Skeletal muscle tissue (tissue), 4 donors: ENCODE results near the gene GASK1A. TPM values are rescaled to one million over a fixed set of nuclear protein-coding genes. Genes with fewer than 3 reads are reported as not detected.

Source experiments
- H3K27ac ChIP-seq: one replicate; pipeline ENCODE4 v1.7.0; 2013; ENCODE audit warnings: mild to moderate bottlenecking, low read depth, low read length, inconsistent platforms
- H3K27me3 ChIP-seq, 3 donors: one replicate each; pipeline ENCODE4 v1.7.0; 2013; ENCODE audit warnings: low read length in 3 of 3; ENCODE audit not compliant: control insufficient read depth in 3 of 3, insufficient read depth in 3 of 3
- H3K36me3 ChIP-seq, 3 donors: one replicate each; pipeline ENCODE4 v1.7.0; 2013; ENCODE audit warnings: low read length in 3 of 3; ENCODE audit not compliant: control insufficient read depth in 3 of 3, insufficient read depth in 3 of 3
- H3K4me1 ChIP-seq, 3 donors: one replicate each; pipeline ENCODE4 v1.7.0; 2013; ENCODE audit warnings: low read length in 3 of 3, mild to moderate bottlenecking in 3 of 3; ENCODE audit not compliant: control insufficient read depth in 3 of 3, insufficient read depth in 3 of 3
- H3K4me3 ChIP-seq, 3 donors: one replicate each; pipeline ENCODE4 v1.7.0; 2013; ENCODE audit warnings: low read length in 3 of 3
- H3K9ac ChIP-seq, 3 donors: one replicate each; pipeline ENCODE4 v1.7.0; 2013; ENCODE audit warnings: low read length in 3 of 3, mild to moderate bottlenecking in 3 of 3, moderate library complexity in 2 of 3, low read depth in 1 of 3
- H3K9me3 ChIP-seq, 3 donors: one replicate each; pipeline ENCODE4 v1.7.0; 2013; ENCODE audit warnings: low read length in 3 of 3; ENCODE audit not compliant: control insufficient read depth in 3 of 3
- total RNA-seq: library from RNA; depleted of rRNA; stranded (reverse); fragments of >200 nt; gene quantifications from one replicate; pipeline ENCODE4 v1.2.3, GENCODE V29; 2014
- donor health status: Osteomylitis.

Gene GASK1A
- total RNA-seq, 1 donor from 2014 or later, result 12.0 TPM

GRCh38 chr3:43023746-43024145 lies 44.6 kb downstream of the GASK1A start:
- no peaks in the 10 kb centered on the region for H3K4me1 ChIP-seq
- no peak overlapping the region for H3K4me3 ChIP-seq
- H3K27ac ChIP-seq, result no peak overlapping the region
- H3K9me3 ChIP-seq, result no peaks in the 10 kb centered on the region
- H3K27me3 ChIP-seq, result no peaks in the 10 kb centered on the region
- H3K36me3 ChIP-seq, result no peaks in the 10 kb centered on the region
- no peak overlapping the region for H3K9ac ChIP-seq

GRCh38 chr3:43024181-43024885 lies 45.2 kb downstream of the GASK1A start:
- Histone ChIP-seq H3K9me3 (no peaks in the 10 kb centered on the region), H3K4me1 (no peaks in the 10 kb centered on the region), H3K4me3 (no peak overlapping the region), H3K9ac (no peak overlapping the region), H3K36me3 (no peaks in the 10 kb centered on the region), H3K27ac (no peak overlapping the region), H3K27me3 (no peaks in the 10 kb centered on the region)

GRCh38 chr3:43025423-43025822 lies 46.3 kb downstream of the GASK1A start:
- Histone ChIP-seq H3K36me3 (no peaks in the 10 kb centered on the region), H3K4me1 (no peaks in the 10 kb centered on the region), H3K9me3 (no peaks in the 10 kb centered on the region), H3K4me3 (no peak overlapping the region), H3K27me3 (no peaks in the 10 kb centered on the region), H3K27ac (no peak overlapping the region), H3K9ac (no peak overlapping the region)

- Histone ChIP-seq H3K4me3 (no peak overlapping the region), H3K9ac (no peak overlapping the region), H3K27me3 (no peaks in the 10 kb centered on the region), H3K9me3 (no peaks in the 10 kb centered on the region), H3K36me3 (no peaks in the 10 kb centered on the region), H3K27ac (no peak overlapping the region), H3K4me1 (peaks cover 4 to 9% (median 6%) of the 10 kb centered on the region in 3 donors)
These were observed 48.9 kb downstream of the GASK1A start for GRCh38 chr3:43028001-43028400.

- H3K27me3 ChIP-seq, result no peaks in the 10 kb centered on the region
- no peak overlapping the region for H3K27ac ChIP-seq
- H3K4me1 ChIP-seq, result peaks cover 4 to 9% (median 6%) of the 10 kb centered on the region in 3 donors
- no peak overlapping the region for H3K4me3 ChIP-seq
- H3K9ac ChIP-seq, result no peak overlapping the region
- no peaks in the 10 kb centered on the region for H3K36me3 ChIP-seq
- no peaks in the 10 kb centered on the region for H3K9me3 ChIP-seq
These were observed 49.8 kb downstream of the GASK1A start for GRCh38 chr3:43028678-43029490.

GRCh38 chr3:43030162-43030935 lies 51.2 kb downstream of the GASK1A start:
- no peaks in the 10 kb centered on the region for H3K36me3 ChIP-seq
- no peak overlapping the region for H3K9ac ChIP-seq

GRCh38 chr3:43031485-43031884 lies 52.4 kb downstream of the GASK1A start:
- Histone ChIP-seq H3K27ac (no peak overlapping the region), H3K4me3 (no peak overlapping the region), H3K4me1 (peaks cover 4 to 9% (median 6%) of the 10 kb centered on the region in 3 donors)

More at GRCh38 chr3:43030162-43030935, 51.2 kb downstream of the GASK1A start:
- Histone ChIP-seq H3K4me1 (peaks cover 4 to 9% (median 6%) of the 10 kb centered on the region in 3 donors), H3K4me3 (no peak overlapping the region), H3K27ac (no peak overlapping the region), H3K27me3 (no peaks in the 10 kb centered on the region), H3K9me3 (no peaks in the 10 kb centered on the region)

GRCh38 chr3:43031889-43032545 lies 52.9 kb downstream of the GASK1A start:
- H3K27me3 ChIP-seq, result no peaks in the 10 kb centered on the region
- H3K9me3 ChIP-seq, result no peaks in the 10 kb centered on the region
- H3K4me3 ChIP-seq, result no peak overlapping the region
- H3K27ac ChIP-seq, result no peak overlapping the region
- H3K36me3 ChIP-seq, result no peaks in the 10 kb centered on the region
- H3K9ac ChIP-seq, result no peak overlapping the region
- peaks cover 4 to 9% (median 6%) of the 10 kb centered on the region in 3 donors for H3K4me1 ChIP-seq

More at GRCh38 chr3:43031485-43031884, 52.4 kb downstream of the GASK1A start:
- no peaks in the 10 kb centered on the region for H3K9me3 ChIP-seq
- no peaks in the 10 kb centered on the region for H3K36me3 ChIP-seq
- H3K9ac ChIP-seq, result no peak overlapping the region
- no peaks in the 10 kb centered on the region for H3K27me3 ChIP-seq

GRCh38 chr3:43032646-43033628 lies 53.8 kb downstream of the GASK1A start:
- no peak overlapping the region for H3K9ac ChIP-seq

More at GRCh38 chr3:43032646-43033628, 53.8 kb downstream of the GASK1A start:
- no peak overlapping the region for H3K4me3 ChIP-seq
- no peaks in the 10 kb centered on the region for H3K36me3 ChIP-seq
- peaks cover 4 to 9% (median 6%) of the 10 kb centered on the region in 3 donors for H3K4me1 ChIP-seq
- no peaks in the 10 kb centered on the region for H3K9me3 ChIP-seq
- no peaks in the 10 kb centered on the region for H3K27me3 ChIP-seq
- H3K27ac ChIP-seq, result no peak overlapping the region
